ENCODE results near the gene ANK2. TPM values are rescaled to one million over a fixed set of nuclear protein-coding genes. Genes with fewer than 3 reads are reported as not detected.
A peak's percentile ranks its signal among the peaks of the same experiment; 100 is the strongest.

ANK2 gene
- total RNA-seq, 1 donor from 2014 or later = 6.5 TPM

- H3K4me3 ChIP-seq (ENCODE audit: low read depth, low read length) = no peak overlapping the region
- TF ChIP-seq CTCF (conservative IDR thresholded peaks at IDR 0.05; ENCODE audit: low read depth, low read length) = no peak
- DNase-seq (ENCODE audit: low read depth) = no peak
Measured at GRCh38 chr4:113347245-113347644, 297.8 kb downstream of the ANK2 start.

GRCh38 chr4:113349430-113349829 lies 300.0 kb downstream of the ANK2 start:
- no peak for DNase-seq (ENCODE audit: low read depth)
- no peak overlapping the region for H3K4me3 ChIP-seq (ENCODE audit: low read depth, low read length)
- TF ChIP-seq CTCF (conservative IDR thresholded peaks at IDR 0.05; ENCODE audit: low read depth, low read length) = no peak

GRCh38 chr4:113350576-113350975 lies 301.1 kb downstream of the ANK2 start:
- H3K4me3 ChIP-seq (ENCODE audit: low read depth, low read length) = no peak overlapping the region
- TF ChIP-seq CTCF (conservative IDR thresholded peaks at IDR 0.05; ENCODE audit: low read depth, low read length) = no peak
- no peak for DNase-seq (ENCODE audit: low read depth)

- H3K4me3 ChIP-seq (ENCODE audit: low read depth, low read length) = no peak overlapping the region
- TF ChIP-seq CTCF (conservative IDR thresholded peaks at IDR 0.05; ENCODE audit: low read depth, low read length) = no peak
- DNase-seq (ENCODE audit: low read depth) = no peak
Measured at GRCh38 chr4:113355550-113356371, 306.3 kb downstream of the ANK2 start.

- TF ChIP-seq CTCF (conservative IDR thresholded peaks at IDR 0.05; ENCODE audit: low read depth, low read length) = no peak
- DNase-seq (ENCODE audit: low read depth) = no peak
- no peak overlapping the region for H3K4me3 ChIP-seq (ENCODE audit: low read depth, low read length)
Measured at GRCh38 chr4:113356453-113356852, 307.0 kb downstream of the ANK2 start.

GRCh38 chr4:113358784-113359183 lies 309.3 kb downstream of the ANK2 start:
- no peak overlapping the region for H3K4me3 ChIP-seq (ENCODE audit: low read depth, low read length)
- TF ChIP-seq CTCF (conservative IDR thresholded peaks at IDR 0.05; ENCODE audit: low read depth, low read length) = peak; percentile 8
- no peak for DNase-seq (ENCODE audit: low read depth)

GRCh38 chr4:113365377-113365776 lies 315.9 kb downstream of the ANK2 start:
- TF ChIP-seq CTCF (conservative IDR thresholded peaks at IDR 0.05; ENCODE audit: low read depth, low read length) = no peak
- H3K4me3 ChIP-seq (ENCODE audit: low read depth, low read length) = no peak overlapping the region
- no peak for DNase-seq (ENCODE audit: low read depth)

Measured in epithelial cell of proximal tubule (primary cell).